Jurkat, Clone E6-1 (cell line): ENCODE data around the gene TCEA3.

ENCODE experiments used
- DNase-seq: peaks from one replicate; pipeline ENCODE4 v3.0.0-alpha.2; 2011; ENCODE audit warnings: low read depth, low spot score
- H3K4me3 ChIP-seq: 2 replicates; pipeline ENCODE4 v1.5.1; 2011; ENCODE audit warnings: mild to moderate bottlenecking, low read length, control low read depth, moderate library complexity

The TCEA3 gene

DNA sequence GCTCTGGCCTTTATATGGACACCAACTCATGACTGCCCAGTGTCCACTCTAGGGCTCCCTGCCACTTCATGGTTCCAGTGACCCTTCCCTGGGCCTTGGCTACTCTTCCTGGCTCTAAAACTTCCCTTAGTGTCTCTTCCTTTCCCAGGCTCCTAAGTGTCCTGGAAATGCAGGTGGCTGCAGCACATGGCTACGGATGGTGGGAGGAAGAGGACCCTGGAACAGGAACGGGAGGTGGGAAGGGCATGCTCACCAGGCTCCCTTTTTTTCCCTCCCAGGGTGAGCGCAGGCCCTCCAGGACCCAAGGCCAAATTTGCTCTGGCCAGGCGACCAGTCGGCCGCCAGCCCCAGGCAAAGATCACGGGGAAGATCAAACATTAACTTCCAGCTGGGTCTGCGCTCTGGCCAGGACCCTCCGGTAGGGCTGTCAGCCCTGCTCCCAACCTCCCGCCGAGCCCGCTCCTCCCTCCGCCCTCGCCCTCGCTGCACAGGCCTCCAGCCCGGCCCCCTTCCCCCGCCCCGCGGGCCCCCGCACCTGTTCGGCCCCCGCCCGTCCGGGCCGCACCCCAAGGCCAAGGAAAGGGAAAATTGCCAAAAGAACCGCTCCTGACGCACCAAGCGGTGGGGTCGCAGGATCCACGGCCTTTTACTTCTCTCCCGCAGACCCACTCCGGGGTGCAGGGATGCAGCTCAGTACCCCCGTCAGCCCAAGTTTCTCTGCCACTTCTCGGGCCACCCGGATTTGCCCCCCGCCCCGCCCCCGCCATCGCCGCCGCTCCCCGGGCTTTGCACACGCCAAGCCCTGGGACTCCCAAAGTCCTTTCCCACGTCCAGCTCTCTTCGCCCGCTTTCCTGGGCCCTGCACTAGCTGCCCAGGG, 894 bp downstream of the TCEA3 start:
- no peak overlapping the region for H3K4me3 ChIP-seq
- DNase-seq = no peak

DNA sequence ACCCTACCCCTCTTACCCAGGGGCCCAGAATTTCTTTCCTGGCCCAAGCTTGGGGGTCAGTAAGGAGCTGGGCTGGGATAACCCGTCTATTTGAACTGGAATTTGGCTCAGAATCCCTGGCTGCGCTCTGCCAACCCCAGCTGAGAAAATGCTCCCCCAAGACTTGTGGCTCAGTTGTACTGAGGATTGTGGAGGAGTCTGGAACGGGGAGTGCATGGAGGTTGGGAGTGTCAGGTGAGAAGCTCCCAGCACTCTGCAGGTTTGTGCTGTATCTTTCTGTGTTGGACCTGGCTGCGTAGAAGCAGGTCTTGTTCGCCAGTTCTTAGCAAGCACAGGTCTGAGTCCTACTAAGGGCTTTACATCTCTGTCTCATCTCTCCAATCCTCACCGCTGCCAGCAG, 1.6 kb downstream of the TCEA3 start:
- no peak for DNase-seq
- no peak overlapping the region for H3K4me3 ChIP-seq

DNA sequence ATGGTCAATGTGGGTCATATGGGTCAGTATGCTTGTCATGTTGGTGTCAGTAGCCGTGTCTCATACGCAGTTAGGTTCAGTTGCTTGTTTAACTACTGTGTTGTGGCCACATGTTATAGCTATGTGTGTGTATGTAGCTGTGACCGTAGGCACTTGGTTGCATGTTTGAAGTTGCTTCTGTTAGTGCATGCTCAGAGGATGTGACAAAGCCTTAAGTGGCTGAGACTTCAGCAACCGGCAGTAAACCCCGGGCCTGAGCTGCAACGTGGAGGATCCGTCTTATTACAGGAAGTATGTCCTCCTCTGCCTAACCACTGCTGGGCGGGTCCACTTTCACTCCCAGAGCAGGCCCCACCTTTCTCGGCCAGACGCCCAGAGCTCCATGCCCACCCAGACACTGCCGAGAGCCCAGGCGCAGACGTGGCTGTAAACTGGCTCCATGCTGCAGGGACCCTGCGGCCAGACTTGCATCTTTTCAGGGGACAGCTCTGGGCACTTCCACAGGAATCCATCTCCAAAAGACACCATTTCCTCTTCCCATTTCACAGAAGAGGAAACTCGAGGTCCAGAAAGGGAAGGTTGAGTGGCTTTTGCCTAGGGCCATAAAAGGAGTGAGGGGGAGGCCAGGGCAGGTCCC, 2.2 kb downstream of the TCEA3 start:
- peak; percentile 82 for DNase-seq
- H3K4me3 ChIP-seq = peak overlapping the region; percentile 4; the same call in 1 of the 2 replicates

DNA sequence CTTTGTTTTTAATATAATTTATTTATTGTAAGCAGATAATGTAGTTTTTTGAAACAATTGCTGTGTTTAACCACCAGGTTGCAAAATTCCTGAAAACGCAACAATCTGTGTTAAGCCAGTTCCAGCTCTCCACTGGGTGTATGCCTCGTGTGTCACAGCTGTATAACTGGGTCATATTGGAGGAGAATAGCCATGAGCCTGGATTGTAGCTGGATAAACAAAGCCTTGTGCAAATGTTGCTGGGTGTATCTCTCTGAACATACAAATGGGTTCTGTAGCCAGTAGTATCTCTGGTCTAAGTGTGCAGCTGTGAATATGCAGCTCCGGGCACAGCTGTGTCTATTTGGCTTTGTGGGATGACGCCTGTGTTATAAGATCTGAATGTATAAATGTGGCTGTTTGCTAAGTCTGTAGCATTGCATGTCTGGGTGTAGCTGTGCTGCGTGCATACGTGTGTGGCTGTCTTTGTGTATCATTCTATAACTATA, 2.8 kb downstream of the TCEA3 start:
- H3K4me3 ChIP-seq = peak overlapping the region; percentile 4; the same call in 1 of the 2 replicates
- peak; percentile 47 for DNase-seq

DNA sequence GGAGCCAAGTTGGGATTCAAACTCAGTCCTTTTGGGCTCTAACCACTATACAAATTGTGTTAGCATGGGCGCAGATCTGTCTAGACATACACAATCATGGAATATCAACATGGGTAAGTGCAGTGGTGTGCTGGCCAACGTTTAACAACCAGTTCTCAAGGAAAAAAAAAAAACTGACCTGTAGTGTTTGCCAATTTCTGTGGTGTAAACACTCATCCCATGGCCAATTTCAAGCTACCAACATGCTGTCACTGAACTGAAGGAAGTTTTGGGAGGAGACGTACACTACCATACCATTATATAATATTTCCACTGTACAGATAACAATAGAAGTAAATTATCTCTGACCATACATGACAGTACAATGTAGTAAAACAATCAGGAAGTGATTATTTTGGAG, 3.2 kb downstream of the TCEA3 start:
- no peak for DNase-seq
- H3K4me3 ChIP-seq = no peak overlapping the region

DNA sequence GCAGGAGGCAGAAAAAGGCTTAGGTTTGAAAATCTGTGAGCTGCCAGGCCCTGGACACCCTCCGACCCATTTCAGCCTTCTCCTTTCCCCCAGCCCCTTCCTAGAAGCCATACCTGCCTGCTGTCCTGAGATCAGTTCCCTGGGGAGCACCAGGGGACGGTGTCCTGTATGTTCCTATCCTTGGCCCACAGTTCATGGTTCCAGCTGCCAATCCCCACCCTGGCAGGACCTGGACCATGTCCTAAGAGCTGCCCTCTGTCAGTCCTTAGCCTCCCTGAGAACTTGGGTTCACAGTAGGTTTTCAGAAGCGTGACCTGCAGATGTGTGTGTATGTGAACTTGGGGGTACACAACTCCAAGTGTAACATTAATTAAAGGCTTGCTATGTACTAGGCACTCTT, 3.8 kb downstream of the TCEA3 start:
- DNase-seq = no peak
- H3K4me3 ChIP-seq = no peak overlapping the region

DNA sequence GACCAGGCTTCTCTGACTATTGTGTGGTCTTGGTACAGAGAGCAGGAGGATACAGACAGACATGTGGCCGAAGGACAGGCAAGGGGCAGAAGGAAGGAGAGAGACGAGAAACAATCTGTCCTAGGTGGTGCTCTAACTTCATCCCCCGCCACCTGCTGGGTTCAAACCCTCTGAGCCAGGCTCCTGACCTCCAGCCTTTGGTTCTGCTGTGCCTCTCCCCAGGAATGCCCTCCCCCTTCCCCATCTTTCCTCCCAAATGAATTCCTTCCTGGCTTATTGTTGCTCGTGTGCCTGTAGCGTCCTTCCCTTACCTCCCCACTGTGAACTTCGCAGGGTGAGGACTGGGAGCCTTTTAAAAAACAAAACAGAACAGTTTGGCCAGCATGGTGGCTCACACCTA, 5.4 kb downstream of the TCEA3 start:
- no peak for DNase-seq
- H3K4me3 ChIP-seq = no peak overlapping the region

DNA sequence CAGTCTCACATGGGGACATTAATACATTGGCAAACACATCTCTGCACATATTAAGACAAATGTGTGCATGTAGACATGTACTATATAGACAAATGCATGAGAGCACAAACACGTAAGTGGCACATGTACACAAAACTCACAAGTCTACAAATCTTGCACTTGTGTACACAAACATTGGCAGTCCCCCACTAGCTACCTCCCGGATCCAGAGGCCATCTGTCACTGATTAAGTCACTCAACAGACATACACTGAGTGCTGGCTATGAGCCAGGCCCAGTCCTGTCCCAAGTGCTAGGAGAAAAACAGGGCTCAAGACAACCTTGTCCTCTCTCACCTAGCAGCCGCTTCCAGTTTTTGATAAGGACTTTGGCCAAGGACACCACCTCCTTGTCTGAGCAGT, 7.0 kb downstream of the TCEA3 start:
- no peak for DNase-seq
- no peak overlapping the region for H3K4me3 ChIP-seq

DNA sequence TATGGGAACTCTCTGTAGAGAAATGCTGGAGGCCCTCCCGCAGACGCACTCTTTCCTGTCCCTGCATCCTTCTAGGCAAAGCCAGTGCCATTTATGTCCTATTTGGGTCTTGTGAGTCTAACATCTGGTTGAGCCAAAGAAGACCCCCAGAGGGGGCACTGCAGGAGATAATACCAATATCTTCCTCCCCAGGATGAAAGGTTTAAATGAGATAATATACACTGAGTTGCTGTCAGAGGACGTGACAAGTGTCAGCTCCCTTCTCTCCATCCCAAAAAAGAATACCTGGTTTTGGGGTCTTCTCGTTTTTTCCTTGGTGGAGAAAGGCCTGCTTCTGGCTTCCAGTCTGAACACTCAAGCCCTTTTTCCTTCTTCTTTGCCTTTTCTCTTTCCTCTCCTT, 7.6 kb downstream of the TCEA3 start:
- DNase-seq = no peak
- no peak overlapping the region for H3K4me3 ChIP-seq

DNA sequence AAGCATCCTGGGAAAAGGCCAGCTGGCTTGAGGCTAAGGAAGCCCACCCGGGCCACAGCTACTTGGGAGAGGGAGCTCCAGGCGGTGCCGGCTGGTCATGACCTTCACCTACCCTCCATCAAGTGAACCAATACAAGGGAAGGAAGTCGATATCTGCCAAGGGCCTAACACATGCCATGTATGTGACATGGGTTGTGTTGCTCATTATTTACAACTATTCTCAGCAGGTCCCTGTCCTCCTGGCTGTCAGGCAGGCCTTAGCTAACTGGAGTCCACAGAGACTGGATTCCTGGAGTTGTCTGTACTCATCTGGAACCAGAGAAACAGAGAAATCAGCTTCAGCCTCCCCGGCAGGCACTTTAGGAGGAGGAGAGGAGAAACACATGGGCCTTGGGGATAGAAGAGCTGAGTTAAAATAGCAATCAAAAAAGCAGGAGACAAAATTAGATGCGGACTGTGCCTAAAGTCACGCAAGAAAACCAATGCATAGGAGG, 15.7 kb downstream of the TCEA3 start:
- DNase-seq = no peak

DNA sequence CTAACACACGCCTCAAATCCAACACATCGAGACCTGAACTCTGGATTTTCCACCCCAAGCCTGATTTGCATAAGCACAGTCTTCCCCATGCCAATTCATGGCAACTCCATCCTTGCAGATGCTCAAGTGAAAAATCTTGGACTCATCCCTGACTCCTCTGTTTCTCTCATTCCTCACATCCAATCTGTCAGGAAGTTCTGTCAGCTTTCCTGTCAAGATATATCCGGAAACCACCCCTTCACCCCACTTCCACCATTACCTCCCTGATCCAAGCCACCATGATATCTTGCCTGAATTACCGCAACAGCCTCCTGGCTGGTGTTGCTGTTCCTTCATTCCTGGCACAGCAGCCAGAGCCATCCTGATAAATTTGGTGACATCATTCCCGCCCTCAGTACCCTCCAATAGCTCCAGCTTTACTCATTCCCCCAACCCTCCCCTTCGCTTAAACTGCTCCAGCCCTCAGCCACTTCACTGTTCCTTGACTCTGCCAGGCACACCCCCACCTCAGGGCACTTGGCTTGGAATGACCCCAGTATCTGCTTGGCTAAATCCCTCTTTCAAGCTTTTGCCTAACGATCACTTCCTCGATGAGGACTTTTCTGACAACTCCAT, 17.4 kb downstream of the TCEA3 start:
- DNase-seq = no peak
- no peak overlapping the region for H3K4me3 ChIP-seq

More for the DNA sequence above, 15.7 kb downstream of the TCEA3 start:
- H3K4me3 ChIP-seq = no peak overlapping the region

DNA sequence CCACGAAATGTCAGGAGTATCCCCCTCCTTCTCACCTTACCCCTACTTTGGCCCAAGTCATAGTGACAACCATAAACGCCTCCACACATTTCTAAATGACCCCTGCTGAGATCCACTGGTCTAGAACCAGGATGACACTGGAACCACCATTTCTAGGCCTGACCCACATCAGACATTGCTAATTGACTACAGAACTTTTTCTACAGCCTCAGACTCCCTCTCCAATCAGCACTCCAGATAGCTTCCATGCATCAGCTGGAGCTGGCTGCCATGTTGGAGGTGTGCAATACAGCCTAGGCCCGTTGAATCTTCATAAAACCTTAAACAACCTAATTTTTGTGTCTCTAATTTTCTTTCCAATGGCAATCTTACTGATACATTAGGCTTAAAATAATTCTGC, 18.6 kb downstream of the TCEA3 start:
- no peak for DNase-seq
- no peak overlapping the region for H3K4me3 ChIP-seq

DNA sequence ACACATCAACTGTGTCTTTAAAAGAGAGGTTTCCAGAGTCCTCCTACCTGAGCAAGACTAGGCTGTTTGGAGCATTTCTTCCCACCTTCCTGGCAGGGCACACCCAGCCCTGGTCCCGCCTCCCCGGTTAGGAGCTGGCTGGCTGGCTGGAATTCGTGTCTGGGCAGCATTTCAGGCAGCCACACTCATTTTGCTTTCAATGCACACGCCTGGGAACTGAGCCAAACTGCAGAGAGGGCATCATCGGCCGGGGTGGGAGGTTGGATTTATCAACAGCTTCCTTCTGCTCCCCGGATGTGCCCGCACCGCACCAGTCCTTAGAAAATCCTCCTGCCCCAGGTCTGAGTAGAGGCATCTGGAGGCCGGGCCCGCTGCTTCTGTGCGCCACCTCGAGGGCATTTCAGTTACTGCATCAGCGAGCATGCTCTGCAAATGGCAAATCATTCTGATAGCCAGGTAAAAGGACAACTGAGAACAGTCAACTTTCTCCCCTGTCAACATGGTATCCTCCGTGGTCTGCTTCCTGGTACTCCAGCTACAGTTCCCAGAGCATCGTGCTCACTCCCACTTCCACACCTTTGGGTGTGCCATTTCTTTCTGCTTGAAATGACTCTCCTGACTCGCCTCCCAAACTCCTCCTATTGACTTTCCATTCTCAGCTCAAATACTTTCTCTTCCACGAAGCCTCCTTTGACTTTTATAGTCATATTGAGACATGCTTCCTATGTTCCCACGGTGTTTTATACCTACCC, 20.6 kb downstream of the TCEA3 start:
- peak; percentile 80 for DNase-seq
- H3K4me3 ChIP-seq = peak overlapping the region; percentile 27

DNA sequence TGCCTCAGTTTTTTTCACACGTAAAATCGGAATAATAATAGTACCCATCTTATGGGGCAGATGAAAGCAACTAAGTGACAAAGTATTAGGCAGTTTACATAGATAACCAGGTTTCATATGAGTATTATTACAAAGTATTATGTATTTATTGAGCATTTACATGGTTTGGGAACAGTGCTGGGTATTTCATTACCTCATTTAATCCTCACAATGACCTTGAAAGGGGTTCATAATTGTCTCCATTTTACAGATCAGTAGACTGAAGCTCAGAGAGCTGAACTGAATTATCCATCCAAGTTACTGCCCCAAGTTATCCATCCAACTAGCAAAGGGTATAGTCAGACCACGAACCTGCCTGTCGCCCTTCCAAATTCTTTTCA, 21.2 kb downstream of the TCEA3 start:
- no peak for DNase-seq
- no peak overlapping the region; the same call in 1 of the 2 replicates for H3K4me3 ChIP-seq

DNA sequence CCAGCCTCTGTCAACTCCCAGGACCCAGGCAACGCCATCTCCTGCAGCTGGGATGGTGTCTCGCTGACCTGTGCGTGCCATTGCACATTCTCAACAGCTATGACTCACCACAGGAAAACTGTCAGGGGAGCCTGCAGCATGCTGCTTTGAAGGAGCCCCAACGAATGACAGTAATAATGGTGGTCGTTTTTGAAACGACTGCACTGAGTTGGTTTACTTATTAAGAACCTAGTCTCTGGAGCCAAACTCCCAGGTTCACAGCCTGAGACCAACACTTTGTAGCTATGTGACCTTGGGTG, 21.6 kb downstream of the TCEA3 start:
- no peak for DNase-seq
- no peak overlapping the region for H3K4me3 ChIP-seq

DNA sequence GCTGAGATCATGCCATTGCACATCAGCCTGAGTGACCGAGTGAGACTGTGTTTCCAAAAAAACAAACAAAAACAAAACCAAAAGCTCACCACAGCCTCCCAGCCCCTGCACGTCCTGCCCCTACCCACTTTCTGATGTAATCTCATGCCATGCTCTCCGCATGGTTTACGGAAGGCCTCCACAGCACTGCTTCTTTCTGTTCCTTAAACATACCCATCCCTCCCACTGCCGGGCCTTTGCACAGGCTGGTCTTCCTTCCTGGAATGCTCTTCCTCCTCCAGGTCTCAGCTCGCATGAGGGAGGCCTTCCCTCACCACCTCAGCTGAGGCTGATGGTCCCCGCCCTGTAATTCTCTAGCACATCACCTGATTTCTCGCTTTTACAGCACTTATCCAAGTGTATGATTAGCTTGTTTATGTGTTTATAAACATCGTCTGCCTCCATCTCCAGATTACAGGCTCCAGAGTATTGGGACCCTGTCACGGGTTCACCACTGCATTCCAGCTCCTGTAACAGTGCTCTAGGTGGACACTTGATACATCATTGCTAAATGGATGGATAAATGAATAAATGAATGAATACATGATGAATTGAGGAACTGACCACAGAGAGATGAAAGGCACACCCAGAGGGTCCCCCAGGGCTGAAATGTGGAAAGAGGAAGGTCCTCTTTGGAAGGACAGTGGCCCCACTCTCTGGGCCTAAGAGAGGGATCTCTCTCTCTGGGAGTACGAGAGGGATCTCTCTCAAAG, 22.1 kb downstream of the TCEA3 start:
- DNase-seq = no peak
- H3K4me3 ChIP-seq = no peak overlapping the region

DNA sequence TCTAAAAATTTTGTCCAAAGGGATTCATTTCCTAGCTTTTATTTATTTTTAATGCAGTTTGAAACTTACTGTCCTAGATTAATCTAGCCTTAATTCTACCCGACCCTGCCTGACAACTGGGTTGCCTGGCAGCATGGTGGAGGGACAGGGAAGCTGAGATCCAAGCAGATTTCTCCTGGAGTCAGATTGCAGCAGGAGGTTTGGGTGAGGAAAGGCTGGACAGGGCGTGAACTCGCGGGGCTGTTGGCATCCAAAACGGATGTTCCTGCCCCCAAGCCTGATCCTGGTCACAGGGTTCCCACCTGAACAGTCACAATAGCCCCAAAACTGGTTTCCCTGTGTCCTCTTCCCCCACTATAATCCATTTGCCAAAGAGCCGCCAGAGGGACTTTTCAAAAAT, 23.2 kb downstream of the TCEA3 start:
- H3K4me3 ChIP-seq = no peak overlapping the region
- DNase-seq = no peak

DNA sequence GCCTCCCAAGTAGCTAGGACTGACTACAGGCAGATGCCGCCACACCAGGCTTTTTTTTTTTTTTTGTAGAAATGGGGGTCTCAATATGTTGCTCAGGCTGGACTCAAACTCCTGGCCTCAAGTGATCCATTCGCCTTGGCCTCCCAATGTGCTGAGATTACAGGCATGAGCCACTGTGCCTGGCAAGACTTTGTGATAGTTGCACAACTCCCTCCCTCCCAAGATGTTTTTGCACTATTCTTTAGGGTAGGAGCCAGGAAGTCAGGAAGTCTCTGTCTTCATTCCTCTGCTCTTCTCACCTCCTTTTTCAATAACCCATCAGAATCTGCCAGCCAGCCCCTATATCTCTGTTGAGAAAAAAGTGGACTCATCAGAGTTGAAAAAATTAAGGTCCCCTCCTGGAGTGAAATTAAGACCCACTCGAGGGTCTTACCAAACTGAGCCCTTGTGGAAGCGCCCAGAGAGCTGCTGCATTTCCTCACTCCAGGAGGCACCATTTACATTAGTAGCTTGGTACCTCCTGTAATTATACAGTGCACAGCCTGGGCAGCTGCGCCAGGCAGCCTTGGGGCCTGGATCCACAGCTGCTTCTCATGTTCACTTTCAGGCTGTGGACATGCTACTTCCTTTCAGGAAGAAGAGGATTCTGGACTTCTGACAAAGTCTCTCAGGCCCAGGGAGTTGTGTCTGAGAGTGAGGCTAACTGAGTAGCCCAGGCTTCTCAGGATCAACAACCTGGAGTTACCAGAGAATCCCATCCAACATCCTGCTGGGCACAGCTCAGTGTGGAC, 24.0 kb downstream of the TCEA3 start:
- H3K4me3 ChIP-seq = no peak overlapping the region
- DNase-seq = no peak
